H1 (cell line): Measurements from ENCODE around the gene COX5B. TPM values are rescaled to one million over a fixed set of nuclear protein-coding genes. Genes with fewer than 3 reads are reported as not detected.

Source experiments
- CTCF ChIA-PET: fragments of 300-600 bp; sonication (Branson Sonifier 250); formaldehyde crosslinking; loops from one replicate; lab custom pipeline; 2021; ENCODE audit not compliant: partially characterized antibody; lab: Charles Lee
- POLR2A ChIA-PET: fragments of 300-600 bp; sonication (Branson Sonifier 250); formaldehyde crosslinking; loops from one replicate; lab custom pipeline; 2021; ENCODE audit warnings: inconsistent platforms; ENCODE audit not compliant: partially characterized antibody; lab: Charles Lee
- DNase-seq, 2 experiments: peaks; one replicate each; pipeline versions ENCODE4 v3.0.0 to v3.0.0-alpha.2; 2010 to 2022; ENCODE audit warnings: low spot score in 2 of 2, low read depth in 1 of 2, mixed read lengths in 1 of 2
- FAIRE-seq: peaks from 2 replicates; lab custom pipeline; 2011; peaks lifted over from hg19 to GRCh38; lab: Jason Lieb, UNC
- H2AFZ ChIP-seq: 2 replicates; pipeline ENCODE4 v1.8.1; 2012; ENCODE audit warnings: low read length, inconsistent platforms
- H2AK5ac ChIP-seq: 2 replicates; pipeline ENCODE4 v1.6.1; 2013; ENCODE audit warnings: low read depth, low read length
- H2BK120ac ChIP-seq: replicated peaks from 2 replicates; pipeline ENCODE3; 2013; ENCODE audit warnings: low read depth, low read length, inconsistent platforms
- H2BK12ac ChIP-seq: 2 replicates; pipeline ENCODE4 v1.6.1; 2013; ENCODE audit warnings: low read depth, low read length
- H2BK15ac ChIP-seq: 2 replicates; pipeline ENCODE4 v1.6.1; 2013; ENCODE audit warnings: low read length
- H2BK20ac ChIP-seq: 2 replicates; pipeline ENCODE4 v1.6.1; 2013; ENCODE audit warnings: low read length
- H2BK5ac ChIP-seq: 2 replicates; pipeline ENCODE4 v1.6.1; 2013; ENCODE audit warnings: low read depth, low read length
- H3K14ac ChIP-seq: 2 replicates; pipeline ENCODE4 v1.6.1; 2013; ENCODE audit warnings: inconsistent platforms; ENCODE audit not compliant: insufficient read length
- H3K18ac ChIP-seq: 2 replicates; pipeline ENCODE4 v1.6.1; 2013; ENCODE audit warnings: low read length; ENCODE audit errors: extremely low read depth
- H3K23ac ChIP-seq: 2 replicates; pipeline ENCODE4 v1.6.1; 2013; ENCODE audit warnings: inconsistent platforms; ENCODE audit not compliant: insufficient read length
- H3K23me2 ChIP-seq: 2 replicates; pipeline ENCODE4 v1.6.1; 2013; ENCODE audit warnings: low read depth, low read length
- H3K27ac ChIP-seq: 2 replicates; pipeline ENCODE4 v1.6.1; 2011; ENCODE audit warnings: low read depth, low read length, inconsistent platforms
- H3K27me3 ChIP-seq, 4 experiments: replicated peaks in 1 of 4; 1 replicate in 1 of 4; 2 replicates in 3 of 4; pipeline versions ENCODE4 v1.6.1 to v1.8.1; 2011 to 2013; ENCODE audit warnings: low read length in 3 of 4, mild to moderate bottlenecking in 3 of 4, inconsistent platforms in 2 of 4, mixed read lengths in 2 of 4, moderate library complexity in 1 of 4; ENCODE audit not compliant: control insufficient read depth in 3 of 4, insufficient read depth in 3 of 4; ENCODE audit errors: extremely low read depth in 1 of 4
- H3K36me3 ChIP-seq, 4 experiments: 2 replicates each; pipeline versions ENCODE4 v1.6.1 to v1.8.1; 2011 to 2013; ENCODE audit warnings: mild to moderate bottlenecking in 4 of 4, low read length in 3 of 4, moderate library complexity in 2 of 4, control low read depth in 1 of 4, inconsistent platforms in 1 of 4; ENCODE audit not compliant: insufficient read depth in 4 of 4, control insufficient read depth in 2 of 4
- H3K4ac ChIP-seq: replicated peaks from 2 replicates; pipeline ENCODE3; 2013; ENCODE audit warnings: low read length, low read depth, mixed read lengths, inconsistent platforms; ENCODE audit not compliant: insufficient read length
- H3K4me1 ChIP-seq, 4 experiments: replicated peaks in 1 of 4; 1 replicate in 1 of 4; 2 replicates in 3 of 4; pipeline versions ENCODE4 v1.6.1 to v1.8.1; 2011 to 2013; ENCODE audit warnings: low read length in 3 of 4, inconsistent platforms in 2 of 4, mixed read lengths in 1 of 4; ENCODE audit not compliant: insufficient read depth in 4 of 4, control insufficient read depth in 3 of 4
- H3K4me2 ChIP-seq, 2 experiments: 2 replicates each; pipeline versions ENCODE4 v1.6.1 to v1.8.1; 2011 to 2013; ENCODE audit warnings: low read depth in 2 of 2, low read length in 2 of 2, control low read depth in 1 of 2, inconsistent platforms in 1 of 2, mild to moderate bottlenecking in 1 of 2; ENCODE audit not compliant: insufficient read depth in 1 of 2
- H3K4me3 ChIP-seq, 4 experiments: fragments of 200-600, 300-600 bp in 1 of 4; sonication (generic), shearing (Covaris generic), sonication (Bioruptor Twin) in 1 of 4; 2 replicates each; pipeline versions ENCODE4 v1.5.1 to v1.8.1; 2011 to 2016; ENCODE audit warnings: low read length in 4 of 4, low read depth in 3 of 4, control low read depth in 2 of 4, inconsistent platforms in 2 of 4, mild to moderate bottlenecking in 2 of 4, mixed read lengths in 1 of 4, moderate library complexity in 1 of 4; ENCODE audit not compliant: insufficient read depth in 2 of 4; ENCODE audit errors: extremely low read depth in 1 of 4
- H3K56ac ChIP-seq: replicated peaks from 2 replicates; pipeline ENCODE3; 2013; ENCODE audit warnings: low read depth, mild to moderate bottlenecking, mixed read lengths, low read length, inconsistent platforms; ENCODE audit not compliant: insufficient read length
- H3K79me1 ChIP-seq: 2 replicates; pipeline ENCODE4 v1.6.1; 2013; ENCODE audit warnings: low read depth, low read length, control low read depth
- H3K79me2 ChIP-seq, 2 experiments: 2 replicates each; pipeline versions ENCODE4 v1.6.1 to v1.8.1; 2012 to 2013; ENCODE audit warnings: low read length in 2 of 2, mild to moderate bottlenecking in 2 of 2, inconsistent platforms in 1 of 2; ENCODE audit not compliant: insufficient read depth in 2 of 2, control insufficient read depth in 1 of 2
- H3K9ac ChIP-seq, 4 experiments: replicated peaks in 1 of 4; 1 replicate in 1 of 4; 2 replicates in 3 of 4; pipeline versions ENCODE4 v1.6.1 to v1.8.1; 2011 to 2013; ENCODE audit warnings: low read depth in 3 of 4, low read length in 3 of 4, control low read depth in 2 of 4, mild to moderate bottlenecking in 2 of 4, moderate library complexity in 2 of 4, inconsistent platforms in 1 of 4; ENCODE audit errors: extremely low read depth in 1 of 4
- H3K9me3 ChIP-seq, 2 experiments: 2 replicates each; pipeline versions ENCODE4 v1.6.1 to v1.8.1; 2012 to 2013; ENCODE audit warnings: mild to moderate bottlenecking in 2 of 2, moderate library complexity in 2 of 2, control low read depth in 1 of 2, inconsistent platforms in 1 of 2, low read depth in 1 of 2, low read length in 1 of 2, mixed read lengths in 1 of 2; ENCODE audit not compliant: insufficient read depth in 2 of 2
- H4K20me1 ChIP-seq, 2 experiments: replicated peaks in 1 of 2; 2 replicates each; pipeline versions ENCODE3 to v1.8.1; 2011 to 2013; ENCODE audit warnings: inconsistent platforms in 2 of 2, low read length in 2 of 2, mild to moderate bottlenecking in 1 of 2; ENCODE audit not compliant: insufficient read depth in 2 of 2, control insufficient read depth in 1 of 2
- H4K5ac ChIP-seq: 2 replicates; pipeline ENCODE4 v1.6.1; 2013; ENCODE audit warnings: low read length, low read depth, mixed read lengths, inconsistent platforms; ENCODE audit not compliant: insufficient read length
- H4K8ac ChIP-seq: 2 replicates; pipeline ENCODE4 v1.8.0; 2013; ENCODE audit warnings: mild to moderate bottlenecking, moderate library complexity, low read length, inconsistent platforms; ENCODE audit not compliant: insufficient read depth; ENCODE audit errors: extremely low read depth
- H4K91ac ChIP-seq: replicated peaks from 2 replicates; pipeline ENCODE3; 2013; ENCODE audit warnings: low read length, mixed read lengths, inconsistent platforms; ENCODE audit not compliant: insufficient read length
- YY1 ChIP-seq: IDR thresholded peaks from 2 replicates; pipeline ENCODE4 v1.6.1; 2011; ENCODE audit warnings: low read depth, mild to moderate bottlenecking, low read length
- WGBS, 2 experiments: shearing (Covaris generic) in 1 of 2; methylation state at CpG; one replicate each; pipeline versions ENCODE4 v1.1.6 to v1.1.7; 2013 to 2015; ENCODE audit warnings: low lambda C conversion rate in 2 of 2, mixed read lengths in 2 of 2, inconsistent platforms in 1 of 2, low coverage in 1 of 2, missing lambda C conversion rate in 1 of 2; ENCODE audit not compliant: insufficient replicate concordance in 2 of 2, insufficient coverage in 1 of 2, insufficient read length in 1 of 2; ENCODE audit errors: extremely low coverage in 1 of 2, missing lambda C conversion rate in 1 of 2; 5-methylcytosine and 5-hydroxymethylcytosine counted together
- polyA plus RNA-seq, 7 experiments: library from polyadenylated mRNA; depleted of rRNA in 3 of 7; stranded (reverse) in 5 of 7; unstranded in 2 of 7; fragments of >200 nt in 5 of 7; fragments of 200-250 nt in 2 of 7; gene quantifications; 1 replicate in 5 of 7; 2 replicates in 1 of 7; 4 replicates in 1 of 7; pipeline versions ENCODE4 v1.2.1 to v1.2.3, GENCODE V29; 2011 to 2013; ENCODE audit warnings: missing spikeins in 2 of 7, mixed read lengths in 2 of 7
- total RNA-seq: library from RNA; stranded (reverse); fragmentation: NEBNext Ultra II Directional; extraction: Animal tissue kit (Norgen Biotek cat#: 25700); gene quantifications from 2 replicates; pipeline ENCODE4 v1.2.1, GENCODE V29; 2021
- TF ChIP-seq, protein P1 (sequence below): IDR thresholded peaks from 2 replicates; pipeline ENCODE4 v1.6.1; 2012; ENCODE audit warnings: inconsistent platforms

The COX5B gene
- total and polyA plus RNA-seq, 2 of the 8 experiments (the other 6 are each of a cell fraction or from before 2014, with no cell fraction given): 233 to 468 TPM

DNA sequence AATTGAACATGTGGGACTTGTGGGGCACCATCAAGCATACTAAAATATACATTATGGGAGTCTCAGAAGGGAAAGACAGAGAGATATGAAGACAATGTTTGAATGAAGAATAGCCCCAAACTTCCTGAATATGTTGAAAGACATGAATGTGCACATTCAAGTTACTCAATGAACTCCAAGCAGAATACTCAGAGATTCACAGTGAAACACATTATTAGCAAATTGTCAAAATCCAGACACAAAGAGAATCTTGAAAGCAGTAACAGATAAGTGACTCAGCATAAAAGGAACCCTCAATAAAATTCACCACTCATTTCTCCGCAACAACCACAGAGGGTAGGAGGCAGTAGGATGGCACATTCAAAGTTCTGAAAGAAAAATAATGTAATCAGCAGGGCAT, 32.4 kb downstream of the COX5B start:
- H4K8ac ChIP-seq: no peak overlapping the region
- no peak overlapping the region for H3K9ac ChIP-seq
- no peaks in the 10 kb centered on the region for H3K79me2 ChIP-seq
- no peak overlapping the region for H2BK15ac ChIP-seq
- H4K5ac ChIP-seq: no peak overlapping the region
- H2BK20ac ChIP-seq: no peak overlapping the region
- H3K9me3 ChIP-seq: peaks cover 2 to 4% of the 10 kb centered on the region in 2 experiments; a peak in 1 of 4 replicates
- no peak overlapping the region for H3K4me2 ChIP-seq
- ChIA-PET CTCF (interaction anchor here (0.7 to 4.5 kb wide), 2 partner anchors 20 to 81 kb away, joined by 3 to 35 read pairs; no protein-coding TSS in a partner anchor), POLR2A (no interaction called here)
- no peak overlapping the region for H3K23ac ChIP-seq
- no peak overlapping the region for H2AFZ ChIP-seq
- no peak overlapping the region for H2BK12ac ChIP-seq
- no peak overlapping the region for H2BK5ac ChIP-seq
- 80% methylated on average over 1 of the region's 1 CpG; no CpG with 5 or more reads in 1 of the 2 experiments for WGBS, 2 experiments
- no peak overlapping the region for H3K4ac ChIP-seq
- H3K23me2 ChIP-seq: no peaks in the 10 kb centered on the region
- no peaks in the 10 kb centered on the region for H3K36me3 ChIP-seq
- no peak overlapping the region for H3K4me3 ChIP-seq
- no peaks in the 10 kb centered on the region for H4K20me1 ChIP-seq
- no peak overlapping the region for H2BK120ac ChIP-seq
- no peak overlapping the region for H3K27ac ChIP-seq
- H2AK5ac ChIP-seq: no peak overlapping the region
- H3K56ac ChIP-seq: no peak overlapping the region
- DNase-seq (no peak), FAIRE-seq (no peak)
- no peak overlapping the region for H4K91ac ChIP-seq
- no peaks in the 10 kb centered on the region for H3K79me1 ChIP-seq
- no peak overlapping the region for H3K14ac ChIP-seq
- H3K4me1 ChIP-seq: 0 out of 7 replicates have a peak, but pooled peaks cover 0 to 3% (median under 1%) of the 10 kb centered on the region in 4 experiments
- H3K27me3 ChIP-seq: no peaks in the 10 kb centered on the region
- no peak overlapping the region for H3K18ac ChIP-seq
- TF ChIP-seq, protein P1, sequence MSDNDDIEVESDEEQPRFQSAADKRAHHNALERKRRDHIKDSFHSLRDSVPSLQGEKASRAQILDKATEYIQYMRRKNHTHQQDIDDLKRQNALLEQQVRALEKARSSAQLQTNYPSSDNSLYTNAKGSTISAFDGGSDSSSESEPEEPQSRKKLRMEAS: no peak
- no peak for TF ChIP-seq YY1
